ENCODE data around the gene CBLN1.
"Not testable (repeated sequence)": the region's sequence is repeated elsewhere in the genome, so short reads cannot be mapped to it uniquely, and the experiment has no call there.

CBLN1 gene

DNA sequence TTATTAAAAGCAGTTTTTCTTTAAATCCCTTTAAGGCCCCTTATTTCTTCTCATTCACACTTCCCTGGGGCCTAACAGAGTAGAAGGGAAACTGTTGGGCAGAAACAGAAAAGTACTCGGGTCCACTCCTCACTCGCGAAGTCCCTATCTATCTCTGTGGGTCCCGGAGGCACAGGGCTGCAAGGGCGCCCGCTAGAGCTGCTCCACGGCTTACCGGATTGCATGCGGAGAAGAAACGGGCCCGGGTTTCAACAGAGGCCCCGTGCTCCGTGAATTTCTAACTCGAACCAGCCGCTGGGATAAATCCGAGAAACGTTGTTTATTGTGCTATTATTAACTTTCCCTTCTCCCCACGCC, 4.3 kb downstream of the CBLN1 start:
- DNase-seq: no peak

GRCh38 chr16:49276646-49277385, 4.8 kb downstream of the CBLN1 start:
- DNase-seq: no peak

- DNase-seq: no peak
These were observed 5.8 kb downstream of the CBLN1 start for GRCh38 chr16:49275870-49276269.

- DNase-seq: no peak
These were observed 6.4 kb downstream of the CBLN1 start for GRCh38 chr16:49275050-49275730.

- DNase-seq: no peak
These were observed 7.0 kb downstream of the CBLN1 start for GRCh38 chr16:49274591-49274990.

DNA sequence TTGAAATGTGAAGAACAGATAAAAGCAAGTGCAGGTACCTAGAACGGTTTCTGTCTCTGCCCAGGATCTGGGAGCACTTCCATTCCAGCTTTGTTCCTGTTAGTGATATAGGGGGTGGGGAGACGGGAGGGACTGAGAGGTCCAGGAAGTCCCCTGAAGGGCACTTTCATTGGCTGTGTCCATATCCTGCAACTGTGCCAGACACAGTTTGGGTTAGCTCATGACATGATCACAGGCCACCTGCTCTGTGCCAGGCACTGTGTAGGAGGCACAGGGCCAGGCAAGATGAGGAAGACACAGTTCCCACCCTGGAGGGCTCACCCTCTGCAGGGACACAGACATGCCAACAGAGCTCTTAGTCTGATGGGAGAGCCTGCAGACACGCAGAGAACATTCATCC, 7.9 kb downstream of the CBLN1 start:
- no peak for DNase-seq

DNA sequence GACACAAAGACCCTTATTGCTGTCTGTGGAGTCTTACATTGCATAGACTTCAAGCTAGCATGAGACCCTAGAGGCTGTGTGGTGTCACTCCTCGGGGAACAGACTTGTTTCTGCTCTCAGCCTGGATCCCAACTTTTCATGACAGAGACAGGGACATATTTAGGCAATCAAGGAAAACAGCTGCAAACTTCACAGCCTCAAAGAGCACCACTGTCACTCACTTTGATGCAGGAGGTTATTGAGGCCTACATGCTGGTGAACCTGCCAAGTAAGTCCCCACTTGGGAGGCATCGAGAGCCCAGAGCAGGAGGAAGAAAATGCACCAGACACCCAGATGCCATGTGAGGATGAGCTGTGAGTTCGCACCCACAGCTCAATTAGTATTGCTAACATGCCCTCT, 10.3 kb downstream of the CBLN1 start:
- no peak for DNase-seq

- no peak for DNase-seq
These were observed 12.4 kb downstream of the CBLN1 start for GRCh38 chr16:49269201-49269600.

DNA sequence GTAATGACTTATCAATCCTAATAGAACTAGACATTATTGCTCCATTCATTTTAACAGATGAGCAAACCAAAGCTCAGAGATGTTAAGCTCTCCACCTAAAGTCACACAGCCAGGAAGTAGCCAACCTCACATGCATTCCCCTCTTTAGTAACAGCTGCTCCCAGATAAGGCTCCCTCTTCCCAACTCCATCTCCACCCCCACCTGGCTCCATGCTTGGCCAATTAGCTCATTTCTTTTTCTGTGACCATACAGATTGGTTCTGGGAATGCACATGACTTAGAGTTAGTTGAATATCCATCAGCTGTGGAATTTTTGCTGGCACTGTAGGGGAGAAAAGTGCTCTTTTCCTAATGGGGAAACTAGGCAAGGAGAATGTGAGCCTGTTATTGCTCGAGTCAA, 13.0 kb downstream of the CBLN1 start:
- no peak for DNase-seq

DNA sequence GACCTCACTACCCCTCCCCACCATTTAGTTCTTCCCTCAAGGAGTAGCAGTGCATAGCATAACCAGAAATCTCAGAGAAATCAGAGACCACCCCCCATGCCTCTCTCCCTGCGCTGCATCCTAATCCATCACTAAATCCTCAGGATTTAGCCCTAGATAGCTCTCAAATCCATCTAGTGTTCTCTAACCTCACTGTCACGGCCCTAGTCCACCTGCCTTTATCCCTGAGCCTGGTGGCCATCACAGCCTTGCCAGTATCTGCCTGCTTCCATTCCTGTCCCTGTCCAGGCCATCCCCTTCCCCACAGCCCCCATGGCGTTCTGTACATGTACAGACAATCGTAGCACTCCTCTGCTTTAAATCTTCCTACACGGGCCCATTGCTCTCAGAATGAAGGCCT, 19.1 kb downstream of the CBLN1 start:
- DNase-seq: no peak

DNA sequence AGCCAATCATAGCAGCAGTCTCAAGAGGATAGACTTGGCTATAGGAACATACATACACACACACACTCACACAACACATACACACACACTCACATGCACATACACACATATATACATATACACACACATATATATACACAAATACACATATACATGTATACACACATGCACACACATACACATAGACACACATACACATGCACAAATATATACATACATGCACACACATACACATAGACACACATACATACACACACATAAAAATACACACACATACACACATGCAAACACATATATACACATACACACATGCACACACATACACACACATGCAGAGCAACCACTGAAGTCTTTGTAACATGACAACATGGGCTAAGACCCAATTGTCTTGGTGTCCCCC, 19.7 kb downstream of the CBLN1 start:
- DNase-seq: no peak

GRCh38 chr16:49260956-49261530, 20.6 kb downstream of the CBLN1 start:
- no peak for DNase-seq

GRCh38 chr16:49260253-49260652, 21.4 kb downstream of the CBLN1 start:
- no peak for DNase-seq

GRCh38 chr16:49259330-49259729, 22.3 kb downstream of the CBLN1 start:
- no peak for DNase-seq

DNA sequence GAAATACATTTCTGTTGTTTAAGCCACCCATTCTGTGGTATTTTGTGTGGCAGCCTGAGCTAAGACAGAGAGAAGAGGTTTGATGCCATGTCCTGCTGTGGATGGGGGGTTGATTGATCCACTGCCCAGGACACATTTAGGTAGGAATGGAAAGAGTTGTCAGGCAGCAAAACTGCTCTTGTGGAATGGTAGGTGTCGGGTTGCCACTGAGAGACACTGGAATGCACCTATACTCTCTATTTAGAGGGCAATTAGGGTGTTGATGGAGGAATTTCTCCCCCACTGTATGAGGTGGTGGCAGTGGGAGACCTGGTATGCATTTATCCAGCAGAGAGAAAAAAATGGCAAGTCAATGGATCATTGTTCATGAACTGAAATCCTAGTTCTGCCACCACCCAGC, 30.9 kb downstream of the CBLN1 start:
- DNase-seq: no peak

GRCh38 chr16:49248227-49248626, 33.4 kb downstream of the CBLN1 start:
- DNase-seq: no peak

GRCh38 chr16:49236216-49236615, 45.4 kb downstream of the CBLN1 start:
- no peak for DNase-seq

- DNase-seq: not testable (repeated sequence)
These were observed 53.3 kb downstream of the CBLN1 start for GRCh38 chr16:49228335-49228734.

Data from HCEC 1CT (cell line).